Esophagus (tissue), 2 donors: Measurements from ENCODE around the gene SLC46A1. TPM values are rescaled to one million over a fixed set of nuclear protein-coding genes. Genes with fewer than 3 reads are reported as not detected.

Experiments
- H3K27ac ChIP-seq, 2 donors: one replicate each; pipeline ENCODE4 v1.5.1; 2013; ENCODE audit warnings: low read depth in 2 of 2, mild to moderate bottlenecking in 2 of 2, inconsistent platforms in 1 of 2, low read length in 1 of 2, moderate library complexity in 1 of 2
- H3K27me3 ChIP-seq, 2 donors: one replicate each; pipeline ENCODE4 v1.6.1; 2013; ENCODE audit warnings: low read length in 2 of 2, control low read depth in 1 of 2, mild to moderate bottlenecking in 1 of 2; ENCODE audit not compliant: insufficient read depth in 2 of 2, control insufficient read depth in 1 of 2
- H3K36me3 ChIP-seq, 2 donors: one replicate each; pipeline ENCODE4 v1.6.1; 2013; ENCODE audit warnings: low read length in 1 of 2; ENCODE audit not compliant: control insufficient read depth in 2 of 2, insufficient read depth in 2 of 2
- H3K4me1 ChIP-seq, 2 donors: one replicate each; pipeline ENCODE4 v1.6.1; 2013; ENCODE audit warnings: low read length in 1 of 2; ENCODE audit not compliant: control insufficient read depth in 2 of 2, insufficient read depth in 2 of 2
- H3K4me3 ChIP-seq, 2 donors: one replicate each; pipeline ENCODE4 v1.5.1; 2013; ENCODE audit warnings: low read length in 2 of 2, mild to moderate bottlenecking in 2 of 2, low read depth in 1 of 2, moderate library complexity in 1 of 2
- H3K9me3 ChIP-seq, 2 donors: one replicate each; pipeline ENCODE4 v1.6.1; 2013; ENCODE audit warnings: mild to moderate bottlenecking in 2 of 2, low read depth in 1 of 2, low read length in 1 of 2, moderate library complexity in 1 of 2; ENCODE audit not compliant: control insufficient read depth in 2 of 2, insufficient read depth in 1 of 2
- WGBS, 2 donors: extraction: QIAGEN DNeasy Blood & Tissue Kit; methylation state at CpG; one replicate each; pipeline ENCODE4 v1.1.7; 2013; 5-methylcytosine and 5-hydroxymethylcytosine counted together
- polyA plus RNA-seq, 2 donors: library from polyadenylated mRNA; stranded (reverse); fragments of 200-250 nt; gene quantifications; one replicate each; pipeline ENCODE4 v1.2.3, GENCODE V29; 2013
- donor health status: healthy with polysubstance abuse.
- donor health status: Bipolar disorder and iron deficiency.

The SLC46A1 gene
- polyA plus RNA-seq, 2 donors: 0.86 to 1.6 TPM

DNA sequence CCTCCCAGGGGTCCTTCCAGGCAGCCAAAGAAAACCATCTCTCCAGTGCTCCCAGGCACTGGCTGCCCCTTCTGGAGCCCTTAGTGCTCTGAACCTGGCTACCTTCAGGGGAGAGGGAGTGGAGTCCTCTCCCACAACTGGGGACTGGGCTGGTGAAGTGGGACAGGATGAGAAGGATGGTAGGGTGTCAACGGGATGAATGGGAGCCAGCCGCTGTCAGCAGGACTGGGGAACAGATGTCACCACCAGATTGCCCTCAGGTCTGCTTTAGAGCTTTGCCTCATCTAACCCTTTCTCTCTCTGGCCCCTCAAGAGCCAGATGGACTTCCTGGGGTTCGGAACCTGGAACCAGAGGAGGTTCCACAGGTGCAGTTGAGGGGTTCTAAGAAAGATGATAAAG, 40.5 kb downstream of the SLC46A1 start:
- H3K36me3 ChIP-seq: peaks cover 9 to 20% of the 10 kb centered on the region in 2 donors
- H3K9me3 ChIP-seq: no peaks in the 10 kb centered on the region
- no peaks in the 10 kb centered on the region for H3K27me3 ChIP-seq
- H3K4me1 ChIP-seq: no peaks in the 10 kb centered on the region
- H3K27ac ChIP-seq: no peak overlapping the region
- WGBS, 2 donors: 84 to 92% methylated on average over 3 of the region's 3 CpGs
- H3K4me3 ChIP-seq: no peak overlapping the region

DNA sequence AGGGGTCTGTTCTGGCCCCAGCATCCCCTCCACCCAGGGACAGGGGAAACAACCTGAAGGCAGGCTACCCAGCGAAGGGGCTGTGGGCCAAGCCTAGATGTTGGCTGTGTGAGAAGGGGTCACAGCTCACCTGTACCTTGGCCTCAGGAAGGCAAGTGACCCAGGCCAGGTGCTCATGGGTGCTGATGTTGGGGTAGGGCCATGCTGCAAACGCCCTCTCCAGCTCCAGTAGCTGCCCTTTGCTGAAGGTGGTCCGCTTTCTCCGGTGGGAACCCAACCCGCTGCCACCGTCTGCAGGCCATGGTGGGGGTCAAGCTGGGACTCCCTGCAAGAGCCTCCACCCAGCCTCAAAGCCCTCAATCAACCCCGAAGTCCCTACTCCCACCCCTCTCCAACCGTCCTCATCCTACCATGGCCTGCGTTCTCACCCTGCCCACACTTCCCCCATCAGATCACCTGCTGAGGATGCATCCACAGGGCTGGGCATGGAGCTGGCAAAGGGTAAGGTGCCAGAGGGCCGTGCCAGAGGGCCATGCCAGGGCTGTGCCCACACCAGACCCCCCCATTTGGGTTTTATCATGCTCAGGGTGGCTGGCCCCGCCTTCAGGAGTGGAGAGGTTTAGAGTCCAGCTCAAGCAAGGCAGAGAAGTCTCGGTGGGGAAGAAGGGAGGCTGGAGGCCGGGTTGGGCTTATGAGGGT, 41.2 kb downstream of the SLC46A1 start, which contains the start of gene SEBOX:
Gene SEBOX, minus strand, starts transcription at position 535 of the 699 bp plus-strand sequence. Its CDS starts 48 bp downstream, at position 487.
- H3K36me3 ChIP-seq: peaks cover 15 to 24% of the 10 kb centered on the region in 2 donors
- no peaks in the 10 kb centered on the region for H3K4me1 ChIP-seq
- H3K4me3 ChIP-seq: no peak within 1 kb of the TSS
- no peak within 1 kb of the TSS for H3K27ac ChIP-seq
- no peaks in the 10 kb centered on the region for H3K9me3 ChIP-seq
- WGBS, 2 donors: 90 to 92% methylated on average over 12 to 13 of the region's 13 CpGs
- no peaks in the 10 kb centered on the region for H3K27me3 ChIP-seq

DNA sequence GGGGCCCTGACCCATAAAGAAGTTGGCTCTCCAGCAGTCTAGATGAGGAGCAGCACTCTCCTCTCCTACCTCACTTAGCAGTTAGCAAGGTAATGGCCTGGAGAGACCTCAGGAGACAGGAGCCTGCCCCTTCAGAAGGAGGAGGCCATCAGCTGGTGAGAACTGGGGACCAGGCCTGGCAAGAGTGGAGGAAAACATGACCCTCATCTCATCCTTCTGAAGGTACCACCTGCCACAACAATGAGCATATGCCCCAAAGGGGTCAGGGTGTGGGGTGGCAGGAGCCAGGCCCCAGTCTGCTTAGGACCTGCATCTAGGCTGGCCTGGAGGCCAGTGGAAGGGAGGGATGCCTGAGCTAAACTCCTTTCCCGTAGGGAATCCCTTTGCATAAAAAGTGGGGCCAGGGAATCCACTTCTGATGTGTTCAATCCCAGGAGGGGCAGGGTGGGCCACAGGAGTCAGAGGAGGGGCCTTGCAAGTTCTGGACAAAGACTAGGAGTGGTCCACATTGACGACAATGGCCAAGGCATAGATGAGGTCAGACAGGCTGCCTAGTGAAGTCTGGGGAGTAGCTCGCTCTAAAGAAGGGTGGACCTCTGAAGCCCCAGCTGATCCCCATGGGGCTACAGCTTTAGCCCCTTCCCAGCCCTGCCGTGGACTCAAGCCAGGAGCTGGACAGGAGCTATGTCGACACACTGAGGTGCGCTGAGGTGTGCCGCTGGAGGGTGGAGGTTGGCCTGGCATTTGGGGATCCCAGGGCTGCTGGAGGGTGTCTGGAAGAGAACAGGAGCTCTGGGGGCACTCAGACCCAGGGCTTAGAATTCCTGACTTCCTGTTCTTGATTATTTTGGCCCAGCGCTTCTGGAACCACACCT, 42.0 kb downstream of the SLC46A1 start:
- no peak overlapping the region for H3K4me3 ChIP-seq
- H3K27ac ChIP-seq: no peak overlapping the region
- H3K36me3 ChIP-seq: peaks cover 15 to 24% of the 10 kb centered on the region in 2 donors
- no peaks in the 10 kb centered on the region for H3K9me3 ChIP-seq
- H3K27me3 ChIP-seq: no peaks in the 10 kb centered on the region
- no peaks in the 10 kb centered on the region for H3K4me1 ChIP-seq
- WGBS, 2 donors: 87 to 89% methylated on average over 8 of the region's 8 CpGs

DNA sequence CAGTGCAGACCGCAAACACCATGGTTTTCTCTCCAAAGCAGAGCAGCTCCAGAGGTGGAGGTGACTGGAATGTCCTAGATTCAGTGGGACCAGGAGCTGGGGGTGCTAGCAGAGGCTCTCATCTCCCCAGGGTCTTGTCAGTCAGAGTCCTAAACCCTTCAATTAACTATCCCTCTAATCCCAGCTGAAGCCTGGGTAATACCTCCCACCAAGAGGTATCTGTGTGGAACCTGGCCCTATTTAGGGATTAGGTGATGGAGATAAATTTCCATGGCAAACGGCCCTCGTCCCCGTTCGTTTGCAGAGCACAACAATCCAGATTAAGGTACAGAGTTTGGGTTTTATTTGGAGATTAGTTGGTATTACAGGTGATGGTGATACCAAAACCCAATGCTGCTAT, 42.8 kb downstream of the SLC46A1 start:
- no peaks in the 10 kb centered on the region for H3K9me3 ChIP-seq
- WGBS, 2 donors: 82 to 86% methylated on average over 5 of the region's 5 CpGs
- no peak overlapping the region for H3K27ac ChIP-seq
- no peaks in the 10 kb centered on the region for H3K27me3 ChIP-seq
- H3K4me3 ChIP-seq: no peak overlapping the region
- no peaks in the 10 kb centered on the region for H3K4me1 ChIP-seq
- peaks cover 15 to 24% of the 10 kb centered on the region in 2 donors for H3K36me3 ChIP-seq

DNA sequence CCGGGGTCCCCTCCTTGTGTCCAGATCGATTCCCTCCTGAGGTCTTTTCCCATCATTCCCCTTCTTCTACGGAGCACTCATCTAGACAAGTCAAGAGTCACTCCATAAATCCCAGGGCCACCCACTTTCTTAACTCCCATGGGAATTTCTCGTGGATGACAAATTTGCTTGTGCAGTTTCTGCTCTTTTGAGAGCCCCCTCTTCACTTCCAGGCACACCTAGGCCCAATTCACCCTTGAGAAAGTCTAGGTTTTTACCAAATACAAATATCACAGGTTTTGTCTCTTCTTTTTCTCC, 48.2 kb downstream of the SLC46A1 start:
- Histone ChIP-seq H3K27me3 (no peaks in the 10 kb centered on the region), H3K9me3 (no peaks in the 10 kb centered on the region), H3K27ac (peak overlapping the region; percentile 62 to 83), H3K36me3 (peaks cover 18 to 29% of the 10 kb centered on the region in 2 donors), H3K4me1 (peaks cover 0 to 3% of the 10 kb centered on the region in 2 donors), H3K4me3 (peak overlapping the region; percentile 77 to 93)
- WGBS, 2 donors: 3 to 4% methylated on average over 4 of the region's 4 CpGs

DNA sequence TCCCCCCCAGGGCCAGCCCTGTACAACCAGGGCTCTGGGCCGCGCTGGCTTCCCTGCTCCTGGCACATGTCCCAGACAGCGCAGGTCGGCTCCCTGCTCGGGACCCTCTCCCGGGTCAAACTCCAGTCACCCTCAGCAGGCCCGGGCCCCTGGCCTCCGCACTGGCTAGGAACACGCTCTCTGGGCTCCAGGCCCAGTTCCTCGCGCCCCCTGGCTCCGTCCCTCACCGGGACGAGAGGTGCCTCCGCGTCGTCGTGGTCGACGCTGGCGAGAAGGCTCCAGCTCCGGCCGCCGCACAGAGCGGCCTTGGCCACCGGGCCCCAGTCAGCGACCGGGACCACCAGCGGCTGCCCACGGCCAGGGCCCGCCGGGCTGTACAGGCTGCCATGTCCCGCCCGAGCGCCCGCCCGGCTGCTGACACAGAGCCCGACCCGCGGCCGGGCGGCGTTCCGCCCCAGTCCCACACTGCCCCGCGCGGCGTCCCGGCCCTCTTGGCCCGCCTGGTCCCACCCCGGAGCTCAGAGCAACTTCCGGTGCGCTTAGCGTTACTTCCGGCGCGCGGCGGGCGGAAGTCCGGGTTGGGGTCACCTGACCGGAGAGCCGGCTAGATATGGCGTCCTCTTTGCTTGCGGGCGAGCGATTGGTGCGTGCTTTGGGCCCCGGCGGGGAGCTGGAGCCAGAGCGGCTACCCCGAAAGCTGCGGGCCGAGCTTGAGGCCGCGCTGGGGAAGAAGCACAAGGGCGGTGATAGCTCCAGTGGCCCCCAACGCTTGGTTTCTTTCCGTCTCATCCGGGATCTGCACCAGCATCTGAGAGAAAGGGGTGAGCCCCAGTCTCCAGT, 48.7 kb downstream of the SLC46A1 start, which contains the start of gene POLDIP2:
Gene POLDIP2, minus strand, starts transcription at position 467 of the 840 bp plus-strand sequence. Its CDS starts 79 bp downstream, at position 388.
- peaks cover 0 to 3% of the 10 kb centered on the region in 2 donors for H3K4me1 ChIP-seq
- peak within 1 kb of the TSS; percentile 80 to 86 for H3K27ac ChIP-seq
- H3K9me3 ChIP-seq: no peaks in the 10 kb centered on the region
- H3K36me3 ChIP-seq: peaks cover 20 to 25% of the 10 kb centered on the region in 2 donors
- H3K4me3 ChIP-seq: peak within 1 kb of the TSS; percentile 77 to 93
- H3K27me3 ChIP-seq: no peaks in the 10 kb centered on the region
- WGBS, 2 donors: 0% methylated on average over 78 to 80 of the region's 80 CpGs

DNA sequence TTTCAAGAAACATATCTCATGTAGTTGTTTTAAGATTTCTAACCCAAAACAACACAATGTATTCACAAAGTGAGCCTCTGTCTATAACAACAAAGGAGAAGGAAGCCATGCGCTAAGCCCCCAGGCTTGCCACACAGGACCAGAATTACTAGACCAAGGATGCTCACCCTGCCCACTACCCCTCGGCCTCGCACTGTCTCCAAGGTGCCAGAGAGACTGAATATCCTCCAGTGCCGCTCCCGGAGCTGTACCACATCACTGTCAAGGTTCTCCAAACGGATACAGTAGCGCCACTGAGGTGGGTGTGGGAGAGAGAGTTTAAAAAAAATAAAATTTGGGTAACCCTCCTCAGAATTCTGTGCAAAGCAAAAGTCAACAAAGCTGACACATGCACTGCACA, 55.7 kb downstream of the SLC46A1 start:
- H3K9me3 ChIP-seq: no peaks in the 10 kb centered on the region
- no peaks in the 10 kb centered on the region for H3K27me3 ChIP-seq
- peaks cover 3 to 4% of the 10 kb centered on the region in 2 donors for H3K4me1 ChIP-seq
- no peak overlapping the region for H3K4me3 ChIP-seq
- peaks cover 21 to 48% of the 10 kb centered on the region in 2 donors for H3K36me3 ChIP-seq
- WGBS, 2 donors: 90 to 93% methylated on average over 7 of the region's 7 CpGs
- H3K27ac ChIP-seq: no peak overlapping the region

DNA sequence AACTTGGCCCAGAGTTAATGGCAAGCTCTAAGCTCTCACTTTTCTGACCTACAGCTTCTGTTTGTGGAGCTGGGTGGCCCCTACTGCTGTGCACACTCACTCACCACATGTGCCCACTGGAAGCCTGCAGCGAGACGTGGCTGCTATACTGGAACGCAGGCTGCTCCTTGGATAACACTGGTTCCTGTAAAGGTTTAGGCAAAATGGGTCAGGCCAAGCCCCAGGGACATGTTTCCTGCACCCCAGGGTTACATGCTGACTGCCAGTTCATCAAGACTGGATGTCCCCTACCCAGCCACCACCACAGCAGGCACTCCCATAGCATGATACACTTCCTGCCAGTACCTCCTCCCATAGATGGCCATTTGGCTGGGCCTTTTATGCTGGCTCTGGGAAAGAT, 57.0 kb downstream of the SLC46A1 start:
- H3K36me3 ChIP-seq: peaks cover 25 to 51% of the 10 kb centered on the region in 2 donors
- peak overlapping the region in 1 of 2 donors; percentile 10 for H3K27ac ChIP-seq
- H3K9me3 ChIP-seq: no peaks in the 10 kb centered on the region
- no peaks in the 10 kb centered on the region for H3K27me3 ChIP-seq
- H3K4me3 ChIP-seq: no peak overlapping the region
- 80 to 93% methylated on average over 3 of the region's 3 CpGs for whole genome bisulfite sequencing, 2 donors
- H3K4me1 ChIP-seq: peaks cover 3 to 4% of the 10 kb centered on the region in 2 donors

DNA sequence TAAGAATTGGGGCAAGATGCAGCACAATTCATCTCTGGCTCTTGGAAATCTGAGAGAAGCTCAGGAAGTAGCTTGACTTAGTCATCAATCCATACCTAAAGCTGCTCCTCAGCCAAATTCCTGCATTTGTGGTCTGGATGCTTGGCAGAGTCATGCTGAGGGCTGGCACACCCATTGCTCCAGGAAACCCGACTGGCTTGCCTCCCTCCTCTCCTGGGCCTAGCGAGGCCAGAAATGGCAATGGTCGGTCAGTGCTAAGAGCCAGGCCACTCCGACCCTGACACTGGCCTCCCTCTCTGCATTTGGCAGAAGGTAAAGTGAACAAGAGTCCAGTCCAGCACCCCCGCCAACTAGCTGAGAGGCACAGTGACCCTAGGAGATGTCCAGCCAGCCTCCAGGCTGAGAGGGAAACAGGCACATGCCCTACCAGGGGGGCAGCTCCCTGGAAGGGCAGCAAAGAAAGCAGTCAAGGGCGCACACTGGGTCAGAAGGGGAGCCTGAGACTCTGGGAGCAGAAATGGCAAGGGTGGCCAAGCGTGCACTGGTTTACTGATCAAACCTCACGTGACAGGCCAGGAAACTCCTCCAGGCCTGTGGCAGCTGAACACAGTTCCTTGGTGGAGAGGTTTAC, 58.6 kb downstream of the SLC46A1 start:
- 63 to 66% methylated on average over 8 of the region's 8 CpGs for WGBS, 2 donors

More for the DNA sequence above, 58.6 kb downstream of the SLC46A1 start:
- no peaks in the 10 kb centered on the region for H3K27me3 ChIP-seq
- peak overlapping the region; percentile 29 to 61 for H3K27ac ChIP-seq
- H3K36me3 ChIP-seq: peaks cover 30 to 53% of the 10 kb centered on the region in 2 donors
- H3K9me3 ChIP-seq: no peaks in the 10 kb centered on the region
- peaks cover 3 to 8% of the 10 kb centered on the region in 2 donors for H3K4me1 ChIP-seq
- H3K4me3 ChIP-seq: no peak overlapping the region
